Peyer's patch (tissue), 4 donors: ENCODE results near the gene RSKR. TPM values are rescaled to one million over a fixed set of nuclear protein-coding genes. Genes with fewer than 3 reads are reported as not detected.

Experiments used
- DNase-seq, 3 donors: peaks; one replicate each; pipeline ENCODE4 v3.0.0-alpha.2; 2017 to 2019
- H3K27ac ChIP-seq, 4 donors: fragments of 200-600 bp; sonication (generic); one replicate each; pipeline ENCODE4 v1.5.1; 2016 to 2019
- H3K27me3 ChIP-seq, 2 donors: fragments of 200-600 bp; sonication (generic); one replicate each; pipeline ENCODE4 v1.5.1; 2019
- H3K36me3 ChIP-seq, 3 donors: fragments of 200-600 bp; sonication (generic); one replicate each; pipeline ENCODE4 v1.5.1; 2016 to 2019
- H3K4me1 ChIP-seq, 4 donors: fragments of 200-600 bp; sonication (generic); one replicate each; pipeline ENCODE4 v1.5.1; 2016 to 2019
- H3K4me3 ChIP-seq, 4 donors: fragments of 200-600 bp; sonication (generic); 1 replicate in 3 of 4; 2 replicates in 1 of 4; pipeline ENCODE4 v1.5.1; 2016 to 2019; ENCODE audit warnings: mild to moderate bottlenecking in 1 of 4
- H3K9me3 ChIP-seq, 4 donors: fragments of 200-600 bp; sonication (generic); one replicate each; pipeline ENCODE4 v1.5.1; 2016 to 2019; ENCODE audit warnings: mild to moderate bottlenecking in 1 of 4
- POLR2A ChIP-seq, 2 donors: fragments of 450-650 bp; IDR thresholded peaks; one replicate each; pipeline ENCODE4 v1.5.1; 2017; ENCODE audit warnings: antibody characterized with exemption in 2 of 2, mild to moderate bottlenecking in 2 of 2, moderate library complexity in 2 of 2
- total RNA-seq, 4 donors: library from RNA; depleted of rRNA; stranded (reverse); fragments of >200 nt; gene quantifications; one replicate each; pipeline ENCODE4 v1.1.0, GENCODE V29; 2016
- TF ChIP-seq, protein P1 (sequence below), 6 experiments: fragments of 450-650 bp in 4 of 6; fragments of 200-600 bp in 2 of 6; sonication (generic) in 1 of 6; IDR thresholded peaks; one replicate each; pipeline ENCODE4 v1.5.1; 2017 to 2019; ENCODE audit warnings: antibody characterized with exemption in 6 of 6, mild to moderate bottlenecking in 3 of 6, moderate library complexity in 1 of 6

The RSKR gene
- total RNA-seq, 4 donors from 2014 or later: 11.6 to 36.8 (median 23.3) TPM

DNA sequence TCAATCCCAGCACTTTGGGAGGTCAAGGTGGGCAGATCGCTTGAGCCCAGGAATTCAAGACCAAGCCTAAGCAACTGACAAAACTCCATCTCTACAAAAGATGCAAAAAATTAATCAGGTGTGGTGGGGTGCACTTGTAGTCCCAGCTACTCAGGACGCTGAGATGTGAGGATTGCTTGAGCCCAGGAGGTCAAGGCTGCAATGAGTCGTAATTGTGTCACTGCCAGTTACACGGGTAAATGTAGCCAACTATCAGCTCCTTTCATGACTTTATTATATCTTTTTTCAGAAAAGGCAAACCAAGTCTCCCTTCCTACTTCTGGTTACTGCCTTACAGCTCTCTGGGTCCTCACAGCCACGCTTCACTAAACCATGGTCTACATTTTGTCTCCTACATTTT lies 43.8 kb upstream of the RSKR start:
- peaks cover 0 to 12% (median 2%) of the 10 kb centered on the region in 4 donors for H3K4me1 ChIP-seq
- no peak overlapping the region for H3K4me3 ChIP-seq
- TF ChIP-seq POLR2A (IDR thresholded peaks at IDR 0.05): no peak
- TF ChIP-seq, protein P1, sequence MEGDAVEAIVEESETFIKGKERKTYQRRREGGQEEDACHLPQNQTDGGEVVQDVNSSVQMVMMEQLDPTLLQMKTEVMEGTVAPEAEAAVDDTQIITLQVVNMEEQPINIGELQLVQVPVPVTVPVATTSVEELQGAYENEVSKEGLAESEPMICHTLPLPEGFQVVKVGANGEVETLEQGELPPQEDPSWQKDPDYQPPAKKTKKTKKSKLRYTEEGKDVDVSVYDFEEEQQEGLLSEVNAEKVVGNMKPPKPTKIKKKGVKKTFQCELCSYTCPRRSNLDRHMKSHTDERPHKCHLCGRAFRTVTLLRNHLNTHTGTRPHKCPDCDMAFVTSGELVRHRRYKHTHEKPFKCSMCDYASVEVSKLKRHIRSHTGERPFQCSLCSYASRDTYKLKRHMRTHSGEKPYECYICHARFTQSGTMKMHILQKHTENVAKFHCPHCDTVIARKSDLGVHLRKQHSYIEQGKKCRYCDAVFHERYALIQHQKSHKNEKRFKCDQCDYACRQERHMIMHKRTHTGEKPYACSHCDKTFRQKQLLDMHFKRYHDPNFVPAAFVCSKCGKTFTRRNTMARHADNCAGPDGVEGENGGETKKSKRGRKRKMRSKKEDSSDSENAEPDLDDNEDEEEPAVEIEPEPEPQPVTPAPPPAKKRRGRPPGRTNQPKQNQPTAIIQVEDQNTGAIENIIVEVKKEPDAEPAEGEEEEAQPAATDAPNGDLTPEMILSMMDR (IDR thresholded peaks at IDR 0.05): no peak
- no peak overlapping the region for H3K27ac ChIP-seq
- H3K27me3 ChIP-seq: no peaks in the 10 kb centered on the region
- DNase-seq: no peak
- no peaks in the 10 kb centered on the region for H3K9me3 ChIP-seq
- peaks cover 0 to 55% (median 0%) of the 10 kb centered on the region in 3 donors for H3K36me3 ChIP-seq

DNA sequence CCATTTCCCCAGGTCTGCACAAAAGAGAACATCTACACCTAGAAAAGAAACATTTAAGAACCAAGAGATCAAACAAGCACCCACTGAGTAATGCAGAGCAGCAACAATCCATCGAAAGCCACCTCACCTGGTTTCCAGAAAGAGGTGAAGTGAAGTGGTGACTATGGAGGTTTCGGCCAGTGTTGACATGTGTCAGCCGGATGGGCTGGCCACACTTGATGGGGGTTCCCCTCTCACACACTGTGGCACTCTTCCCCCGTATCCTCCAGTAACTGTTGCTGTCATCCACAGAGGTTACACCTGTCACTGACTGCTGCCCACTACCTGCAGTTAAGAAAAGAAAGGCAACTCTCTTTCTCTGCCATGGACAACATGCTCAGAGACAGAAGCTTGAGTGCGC lies 41.2 kb upstream of the RSKR start:
- H3K4me3 ChIP-seq: no peak overlapping the region
- peaks cover 0 to 72% (median 0%) of the 10 kb centered on the region in 3 donors for H3K36me3 ChIP-seq
- H3K9me3 ChIP-seq: no peaks in the 10 kb centered on the region
- no peak overlapping the region for H3K27ac ChIP-seq
- H3K27me3 ChIP-seq: no peaks in the 10 kb centered on the region
- TF ChIP-seq, protein P1 (IDR thresholded peaks at IDR 0.05): no peak
- no peak for TF ChIP-seq POLR2A (IDR thresholded peaks at IDR 0.05)
- DNase-seq: no peak
- peaks cover 0 to 1% (median 0%) of the 10 kb centered on the region in 4 donors for H3K4me1 ChIP-seq

DNA sequence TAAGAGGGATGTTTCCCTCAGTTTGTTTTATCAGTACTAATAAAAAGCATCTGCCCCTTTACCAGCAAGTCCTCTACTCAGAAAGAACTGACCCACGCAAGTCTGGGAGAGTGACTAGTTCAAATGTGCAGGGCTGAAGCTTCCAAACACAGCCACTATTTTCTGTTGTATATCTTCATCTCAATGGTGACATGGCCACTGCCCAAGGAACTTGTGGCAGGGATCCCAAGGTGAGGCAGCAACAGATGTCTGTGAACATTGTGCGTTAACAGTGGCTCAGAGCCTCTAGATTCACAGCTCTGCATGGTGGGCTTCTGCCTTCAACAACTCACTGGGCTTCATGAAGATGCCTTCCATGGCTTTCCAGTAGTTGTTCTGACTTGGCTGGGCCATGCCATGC lies 34.7 kb upstream of the RSKR start:
- no peaks in the 10 kb centered on the region for H3K9me3 ChIP-seq
- no peaks in the 10 kb centered on the region for H3K27me3 ChIP-seq
- H3K4me3 ChIP-seq: no peak overlapping the region
- peaks cover 0 to 21% (median 12%) of the 10 kb centered on the region in 4 donors for H3K4me1 ChIP-seq
- TF ChIP-seq, protein P1 (IDR thresholded peaks at IDR 0.05): no peak
- TF ChIP-seq POLR2A (IDR thresholded peaks at IDR 0.05): no peak
- no peak for DNase-seq
- H3K36me3 ChIP-seq: peaks cover 0 to 45% (median 0%) of the 10 kb centered on the region in 3 donors
- H3K27ac ChIP-seq: no peak overlapping the region

DNA sequence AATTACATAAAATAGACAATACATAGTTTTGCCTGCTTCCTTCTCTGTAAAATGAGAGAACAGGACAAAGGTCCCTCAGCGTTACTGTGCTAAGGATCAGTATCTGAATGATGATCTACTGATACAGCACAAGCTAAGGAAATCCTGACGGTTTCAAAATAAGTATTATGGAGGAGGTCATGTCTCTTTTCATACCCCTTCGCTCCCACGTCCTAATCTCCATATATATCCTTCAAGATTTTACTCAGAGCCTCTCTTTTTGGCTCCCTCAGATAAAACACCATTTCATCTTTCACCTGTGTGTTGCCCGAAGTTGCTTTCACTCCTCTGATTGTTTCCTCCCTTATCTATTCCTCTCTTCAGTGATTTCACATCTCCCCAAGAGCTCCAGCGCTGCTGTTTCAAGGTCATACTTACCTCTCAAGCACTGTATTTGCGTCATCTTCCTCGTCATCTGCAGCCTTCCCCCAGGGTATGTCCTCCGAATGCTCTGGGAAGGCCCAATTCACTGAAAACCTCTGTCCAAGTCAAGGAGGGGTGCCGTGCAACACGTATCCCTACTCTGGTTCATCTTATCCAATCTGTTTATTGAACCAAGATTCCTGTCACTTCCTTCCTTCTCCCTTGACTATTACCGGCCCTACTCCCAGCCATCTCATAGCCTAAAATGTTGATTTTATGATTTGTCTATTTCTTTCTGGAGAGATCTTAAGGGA lies 32.2 kb upstream of the RSKR start:
- peak in 2 of 3 donors; percentile 18 to 57 for DNase-seq
- peak overlapping the region; percentile 89 to 98 (median 94) for H3K27ac ChIP-seq
- H3K9me3 ChIP-seq: no peaks in the 10 kb centered on the region
- TF ChIP-seq, protein P1 (IDR thresholded peaks at IDR 0.05): no peak
- TF ChIP-seq POLR2A (IDR thresholded peaks at IDR 0.05): no peak
- H3K36me3 ChIP-seq: peaks cover 0 to 46% (median 0%) of the 10 kb centered on the region in 3 donors
- H3K4me3 ChIP-seq: peak overlapping the region in 2 of 4 donors; percentile 84 to 93
- no peaks in the 10 kb centered on the region for H3K27me3 ChIP-seq
- H3K4me1 ChIP-seq: peaks cover 0 to 41% (median 15%) of the 10 kb centered on the region in 4 donors

DNA sequence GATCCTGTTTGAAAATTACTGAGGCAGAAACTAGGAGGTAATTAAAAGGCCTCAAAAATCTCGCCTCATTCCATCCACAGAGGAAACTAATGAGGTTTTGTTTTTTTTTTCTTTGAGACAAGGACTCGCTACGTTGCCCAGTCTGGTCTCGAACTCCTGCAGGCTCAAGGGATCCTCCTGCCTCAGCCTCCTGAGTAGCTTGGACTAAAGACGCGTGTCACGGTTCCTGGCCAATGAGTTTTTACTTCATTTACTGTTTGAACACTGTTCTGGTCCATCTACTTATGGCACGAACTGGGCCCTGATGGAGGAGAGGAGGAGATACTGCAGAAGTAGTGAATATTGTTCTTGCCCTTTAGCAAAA lies 31.6 kb upstream of the RSKR start:
- H3K9me3 ChIP-seq: no peaks in the 10 kb centered on the region
- peak overlapping the region; percentile 84 to 99 (median 94) for H3K4me3 ChIP-seq
- no peaks in the 10 kb centered on the region for H3K27me3 ChIP-seq
- TF ChIP-seq POLR2A (IDR thresholded peaks at IDR 0.05): no peak
- TF ChIP-seq, protein P1 (IDR thresholded peaks at IDR 0.05): no peak
- H3K27ac ChIP-seq: peak overlapping the region; percentile 89 to 98 (median 94)
- DNase-seq: no peak
- peaks cover 0 to 41% (median 15%) of the 10 kb centered on the region in 4 donors for H3K4me1 ChIP-seq
- peaks cover 0 to 48% (median 2%) of the 10 kb centered on the region in 3 donors for H3K36me3 ChIP-seq
